Liver (tissue), 9 donors: ENCODE results near the gene GNPTAB. TPM values are rescaled to one million over a fixed set of nuclear protein-coding genes. Genes with fewer than 3 reads are reported as not detected.
A peak's percentile ranks its signal among the peaks of the same experiment; 100 is the strongest.

ENCODE experiments used
- DNase-seq: peaks from one replicate; pipeline ENCODE4 v3.0.0-alpha.2; 2017; ENCODE audit warnings: low spot score
- H3K27ac ChIP-seq, 2 donors: one replicate each; pipeline ENCODE4 v1.7.0; 2013; ENCODE audit warnings: inconsistent platforms in 2 of 2, low read length in 2 of 2, control low read depth in 1 of 2, low read depth in 1 of 2, mild to moderate bottlenecking in 1 of 2
- H3K27me3 ChIP-seq, 4 donors: one replicate each; pipeline versions ENCODE4 v1.6.1 to v1.7.0; 2013; ENCODE audit warnings: low read length in 3 of 4, inconsistent platforms in 1 of 4, mild to moderate bottlenecking in 1 of 4, moderate library complexity in 1 of 4; ENCODE audit not compliant: control insufficient read depth in 4 of 4, insufficient read depth in 4 of 4
- H3K36me3 ChIP-seq, 4 donors: one replicate each; pipeline versions ENCODE4 v1.6.1 to v1.7.0; 2013; ENCODE audit warnings: low read length in 3 of 4, mild to moderate bottlenecking in 3 of 4, low read depth in 1 of 4, moderate library complexity in 1 of 4; ENCODE audit not compliant: control insufficient read depth in 4 of 4, insufficient read depth in 3 of 4
- H3K4me1 ChIP-seq, 4 donors: one replicate each; pipeline versions ENCODE4 v1.6.1 to v1.7.0; 2013; ENCODE audit warnings: low read length in 3 of 4, mild to moderate bottlenecking in 3 of 4, moderate library complexity in 1 of 4; ENCODE audit not compliant: control insufficient read depth in 4 of 4, insufficient read depth in 4 of 4
- H3K4me3 ChIP-seq, 3 donors: one replicate each; pipeline versions ENCODE4 v1.6.1 to v1.7.0; 2013; ENCODE audit warnings: low read length in 3 of 3, control low read depth in 1 of 3, low read depth in 1 of 3, mild to moderate bottlenecking in 1 of 3
- H3K9ac ChIP-seq, 2 donors: one replicate each; pipeline ENCODE4 v1.7.0; 2013; ENCODE audit warnings: low read length in 2 of 2, mild to moderate bottlenecking in 2 of 2, moderate library complexity in 2 of 2, control low read depth in 1 of 2, low read depth in 1 of 2
- H3K9me3 ChIP-seq, 4 donors: one replicate each; pipeline versions ENCODE4 v1.6.1 to v1.7.0; 2013; ENCODE audit warnings: low read length in 3 of 4; ENCODE audit not compliant: control insufficient read depth in 4 of 4
- EGR1 ChIP-seq, 2 donors: IDR thresholded peaks; 2 replicates each; pipeline ENCODE4 v1.6.1; 2016 to 2018; ENCODE audit warnings: antibody characterized with exemption in 2 of 2, low read depth in 2 of 2
- FOXA1 ChIP-seq: IDR thresholded peaks from 2 replicates; pipeline ENCODE4 v1.6.1; 2016; ENCODE audit warnings: antibody characterized with exemption
- GABPA ChIP-seq, 2 donors: IDR thresholded peaks in 1 of 2; conservative IDR thresholded peaks in 1 of 2; 2 replicates each; pipeline ENCODE4 v1.6.1; 2016; ENCODE audit warnings: antibody characterized with exemption in 2 of 2, mild to moderate bottlenecking in 1 of 2, moderate library complexity in 1 of 2
- HNF4G ChIP-seq: IDR thresholded peaks from 2 replicates; pipeline ENCODE4 v1.6.1; 2016; ENCODE audit warnings: antibody characterized with exemption
- JUND ChIP-seq, 2 donors: IDR thresholded peaks; 2 replicates each; pipeline ENCODE4 v1.6.1; 2016; ENCODE audit warnings: antibody characterized with exemption in 2 of 2
- NR2F2 ChIP-seq: IDR thresholded peaks from 2 replicates; pipeline ENCODE4 v1.6.1; 2016; ENCODE audit warnings: antibody characterized with exemption
- RAD21 ChIP-seq, 2 donors: IDR thresholded peaks; 2 replicates each; pipeline ENCODE4 v1.6.1; 2016; ENCODE audit warnings: antibody characterized with exemption in 2 of 2, mild to moderate bottlenecking in 2 of 2
- RXRA ChIP-seq, 2 donors: IDR thresholded peaks; 2 replicates each; pipeline ENCODE4 v1.6.1; 2017 to 2018; ENCODE audit warnings: antibody characterized with exemption in 2 of 2, mild to moderate bottlenecking in 1 of 2
- SP1 ChIP-seq: IDR thresholded peaks from 2 replicates; pipeline ENCODE4 v1.6.1; 2018; ENCODE audit warnings: antibody characterized with exemption, mild to moderate bottlenecking
- TAF1 ChIP-seq: conservative IDR thresholded peaks from 2 replicates; pipeline ENCODE4 v1.6.1; 2016; ENCODE audit warnings: antibody characterized with exemption, mild to moderate bottlenecking
- YY1 ChIP-seq: IDR thresholded peaks from 2 replicates; pipeline ENCODE4 v1.6.1; 2016; ENCODE audit warnings: antibody characterized with exemption, mild to moderate bottlenecking
- WGBS: extraction: QIAGEN DNeasy Blood & Tissue Kit; methylation state at CpG from one replicate; pipeline ENCODE4 v1.1.7; 2013; 5-methylcytosine and 5-hydroxymethylcytosine counted together
- polyA plus RNA-seq, 2 donors: library from polyadenylated mRNA; stranded (reverse) in 1 of 2; unstranded in 1 of 2; fragments of 200-250 nt in 1 of 2; fragments of >200 nt in 1 of 2; fragmentation: Nextera tagmentation in 1 of 2; extraction: Ambion mirVana in 1 of 2; gene quantifications; one replicate each; pipeline versions ENCODE4 v1.2.1 to v1.2.3, GENCODE V29; 2013 to 2015
- total RNA-seq, 2 donors: library from RNA; depleted of rRNA; stranded (reverse); fragments of >200 nt; gene quantifications; one replicate each; pipeline ENCODE4 v1.2.3, GENCODE V29; 2014
- TF ChIP-seq, protein P1 (sequence below): IDR thresholded peaks from 2 replicates; pipeline ENCODE4 v1.6.1; 2016; ENCODE audit warnings: antibody characterized with exemption
- TF ChIP-seq, protein P2 (sequence below): IDR thresholded peaks from 2 replicates; pipeline ENCODE4 v1.6.1; 2016; ENCODE audit warnings: antibody characterized with exemption
- TF ChIP-seq, protein P3 (sequence below): IDR thresholded peaks from 2 replicates; pipeline ENCODE4 v1.6.1; 2016; ENCODE audit warnings: antibody characterized with exemption, mild to moderate bottlenecking
- donor health status: healthy.
- donor health status: healthy.
- donor health status: healthy.
- donor health status: healthy.
- donor health status: healthy.

Gene GNPTAB
- total and polyA plus RNA-seq, 4 donors, result 4.6 to 11.1 (median 7.7) TPM

DNA sequence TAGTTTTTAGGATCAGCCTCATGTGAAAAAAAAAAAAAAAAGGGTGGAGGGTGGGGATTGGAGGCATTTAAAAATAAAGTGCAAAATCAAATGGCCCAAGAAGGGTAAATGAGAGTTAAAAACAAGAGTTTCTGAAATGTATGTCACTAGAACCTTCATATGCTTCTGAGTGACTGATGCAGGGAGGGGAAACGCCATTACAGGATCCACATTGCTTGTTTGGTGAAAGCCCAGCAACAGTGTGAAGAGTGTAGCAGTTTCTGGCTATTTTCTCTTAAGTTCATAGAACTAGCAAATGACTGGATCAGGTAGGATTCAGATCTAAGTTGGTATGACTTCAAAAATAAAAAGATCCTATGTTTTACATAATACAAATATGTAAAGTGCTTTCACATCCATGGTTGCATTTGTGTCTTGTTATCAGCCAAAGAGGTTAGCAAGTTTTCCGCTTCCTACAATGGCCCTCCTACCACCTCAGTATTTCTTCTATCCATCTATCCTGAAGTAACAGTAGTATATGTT is 130.4 kb downstream of the GNPTAB start:
- TF ChIP-seq TAF1 (no peak), JUND (IDR thresholded peaks at IDR 0.05) (no peak), FOXA1 (no peak), HNF4G (no peak), RAD21 (IDR thresholded peaks at IDR 0.05) (no peak), YY1 (no peak), NR2F2 (no peak), EGR1 (IDR thresholded peaks at IDR 0.05; ENCODE audit: low read depth in 2 of 2) (no peak)
- TF ChIP-seq, protein P1, sequence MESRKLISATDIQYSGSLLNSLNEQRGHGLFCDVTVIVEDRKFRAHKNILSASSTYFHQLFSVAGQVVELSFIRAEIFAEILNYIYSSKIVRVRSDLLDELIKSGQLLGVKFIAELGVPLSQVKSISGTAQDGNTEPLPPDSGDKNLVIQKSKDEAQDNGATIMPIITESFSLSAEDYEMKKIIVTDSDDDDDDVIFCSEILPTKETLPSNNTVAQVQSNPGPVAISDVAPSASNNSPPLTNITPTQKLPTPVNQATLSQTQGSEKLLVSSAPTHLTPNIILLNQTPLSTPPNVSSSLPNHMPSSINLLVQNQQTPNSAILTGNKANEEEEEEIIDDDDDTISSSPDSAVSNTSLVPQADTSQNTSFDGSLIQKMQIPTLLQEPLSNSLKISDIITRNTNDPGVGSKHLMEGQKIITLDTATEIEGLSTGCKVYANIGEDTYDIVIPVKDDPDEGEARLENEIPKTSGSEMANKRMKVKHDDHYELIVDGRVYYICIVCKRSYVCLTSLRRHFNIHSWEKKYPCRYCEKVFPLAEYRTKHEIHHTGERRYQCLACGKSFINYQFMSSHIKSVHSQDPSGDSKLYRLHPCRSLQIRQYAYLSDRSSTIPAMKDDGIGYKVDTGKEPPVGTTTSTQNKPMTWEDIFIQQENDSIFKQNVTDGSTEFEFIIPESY, result no peak
- Histone ChIP-seq H3K27ac (peak overlapping the region in 1 of 2 donors; percentile 5), H3K4me1 (peaks cover 7 to 42% (median 20%) of the 10 kb centered on the region in 4 donors), H3K27me3 (no peaks in the 10 kb centered on the region), H3K9me3 (no peaks in the 10 kb centered on the region), H3K36me3 (no peaks in the 10 kb centered on the region), H3K9ac (peak overlapping the region in 1 of 2 donors; percentile 27), H3K4me3 (no peak overlapping the region)
- WGBS, result 81% methylated on average over 2 of the region's 2 CpGs
- no peak for DNase-seq

DNA sequence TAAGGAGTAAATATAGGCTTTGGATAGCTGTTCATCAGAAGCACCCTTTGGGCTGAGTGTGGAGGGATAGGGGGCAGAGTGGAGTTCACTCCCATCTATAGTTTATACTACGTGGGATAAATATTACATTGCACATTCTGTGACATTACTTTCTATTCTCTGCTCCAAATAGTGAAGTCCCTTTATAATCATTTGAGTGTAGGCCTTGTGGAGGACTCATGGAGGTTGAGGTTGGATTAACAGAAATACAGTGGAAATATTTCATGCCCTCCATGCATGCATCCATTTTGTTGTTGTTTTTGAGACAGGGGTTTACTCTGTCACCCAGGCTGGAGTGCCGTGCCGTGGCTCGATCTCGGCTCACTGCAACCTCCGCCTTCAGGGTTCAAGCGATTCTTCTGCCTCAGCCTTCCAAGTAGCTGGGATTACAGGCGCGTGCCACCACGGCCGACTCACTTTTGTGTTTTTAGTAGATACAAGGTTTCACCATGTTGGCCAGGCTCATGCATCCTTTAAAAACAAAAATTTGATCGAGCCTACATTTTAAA is 131.9 kb downstream of the GNPTAB start:
- DNase-seq, result no peak
- 35% methylated on average over 12 of the region's 12 CpGs for WGBS
- TF ChIP-seq, protein P1, result peak; percentile 6
- TF ChIP-seq RXRA (IDR thresholded peaks at IDR 0.05) (no peak), JUND (IDR thresholded peaks at IDR 0.05) (no peak), EGR1 (IDR thresholded peaks at IDR 0.05; ENCODE audit: low read depth in 2 of 2) (no peak), HNF4G (no peak), NR2F2 (no peak), GABPA (IDR thresholded peaks at IDR 0.05 in 1 of 2, conservative IDR thresholded peaks at IDR 0.05 in 1 of 2) (no peak)
- H3K9me3 ChIP-seq, result peaks cover 0 to 3% (median 0%) of the 10 kb centered on the region in 4 donors
- no peaks in the 10 kb centered on the region for H3K27me3 ChIP-seq
- no peaks in the 10 kb centered on the region for H3K36me3 ChIP-seq
- peaks cover 7 to 45% (median 21%) of the 10 kb centered on the region in 4 donors for H3K4me1 ChIP-seq
- peak overlapping the region; percentile 74 to 99 (median 89) for H3K4me3 ChIP-seq
- H3K27ac ChIP-seq, result peak overlapping the region; percentile 97 to 98
- peak overlapping the region; percentile 61 to 84 for H3K9ac ChIP-seq

DNA sequence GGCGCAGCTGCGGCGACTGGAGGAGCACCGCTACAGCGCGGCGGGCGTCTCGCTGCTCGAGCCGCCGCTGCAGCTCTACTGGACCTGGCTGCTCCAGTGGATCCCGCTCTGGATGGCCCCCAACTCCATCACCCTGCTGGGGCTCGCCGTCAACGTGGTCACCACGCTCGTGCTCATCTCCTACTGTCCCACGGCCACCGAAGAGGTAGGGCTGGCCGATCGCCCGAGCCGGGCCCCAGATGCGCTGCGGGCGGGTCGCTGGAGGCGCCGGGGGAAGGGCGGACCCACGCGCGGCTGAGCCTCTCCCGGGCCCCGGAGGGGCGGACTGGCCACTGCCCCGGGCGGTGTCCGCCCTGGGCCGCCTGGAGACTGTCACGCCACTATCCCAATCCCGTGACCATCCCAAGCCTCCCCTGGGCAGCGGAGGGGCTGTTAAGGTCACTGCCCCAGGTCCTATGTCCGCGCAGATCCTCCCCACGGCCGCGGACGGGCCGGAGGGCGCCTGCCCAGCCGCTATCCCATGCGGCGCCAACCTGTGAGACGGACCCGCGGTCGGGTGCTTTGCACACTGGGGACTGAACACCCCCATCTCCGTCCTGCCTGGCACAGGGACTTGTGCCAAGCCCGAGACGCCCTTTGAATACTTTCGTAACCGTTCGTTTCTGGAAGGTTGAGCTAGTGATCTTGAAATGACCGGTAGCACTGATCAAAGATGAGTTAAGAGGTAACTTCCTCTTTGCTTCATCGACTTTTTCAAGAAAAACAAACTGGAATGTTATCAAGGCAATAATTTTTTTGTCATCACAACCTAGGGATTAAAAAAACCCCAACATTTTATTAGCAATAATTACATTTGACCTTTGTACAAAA is 132.6 kb downstream of the GNPTAB start:
- WGBS, result under 1% methylated on average over 67 of the region's 67 CpGs
- H3K4me1 ChIP-seq, result peaks cover 4 to 40% (median 21%) of the 10 kb centered on the region in 4 donors
- TF ChIP-seq FOXA1, result no peak
- TF ChIP-seq HNF4G, result no peak
- TF ChIP-seq RAD21 (IDR thresholded peaks at IDR 0.05), result peak in 1 of 2 donors; percentile 27
- TF ChIP-seq, protein P1, result peak; percentile 26
- TF ChIP-seq, protein P2, sequence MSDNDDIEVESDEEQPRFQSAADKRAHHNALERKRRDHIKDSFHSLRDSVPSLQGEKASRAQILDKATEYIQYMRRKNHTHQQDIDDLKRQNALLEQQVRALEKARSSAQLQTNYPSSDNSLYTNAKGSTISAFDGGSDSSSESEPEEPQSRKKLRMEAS, result peak; percentile 39
- TF ChIP-seq, protein P3, sequence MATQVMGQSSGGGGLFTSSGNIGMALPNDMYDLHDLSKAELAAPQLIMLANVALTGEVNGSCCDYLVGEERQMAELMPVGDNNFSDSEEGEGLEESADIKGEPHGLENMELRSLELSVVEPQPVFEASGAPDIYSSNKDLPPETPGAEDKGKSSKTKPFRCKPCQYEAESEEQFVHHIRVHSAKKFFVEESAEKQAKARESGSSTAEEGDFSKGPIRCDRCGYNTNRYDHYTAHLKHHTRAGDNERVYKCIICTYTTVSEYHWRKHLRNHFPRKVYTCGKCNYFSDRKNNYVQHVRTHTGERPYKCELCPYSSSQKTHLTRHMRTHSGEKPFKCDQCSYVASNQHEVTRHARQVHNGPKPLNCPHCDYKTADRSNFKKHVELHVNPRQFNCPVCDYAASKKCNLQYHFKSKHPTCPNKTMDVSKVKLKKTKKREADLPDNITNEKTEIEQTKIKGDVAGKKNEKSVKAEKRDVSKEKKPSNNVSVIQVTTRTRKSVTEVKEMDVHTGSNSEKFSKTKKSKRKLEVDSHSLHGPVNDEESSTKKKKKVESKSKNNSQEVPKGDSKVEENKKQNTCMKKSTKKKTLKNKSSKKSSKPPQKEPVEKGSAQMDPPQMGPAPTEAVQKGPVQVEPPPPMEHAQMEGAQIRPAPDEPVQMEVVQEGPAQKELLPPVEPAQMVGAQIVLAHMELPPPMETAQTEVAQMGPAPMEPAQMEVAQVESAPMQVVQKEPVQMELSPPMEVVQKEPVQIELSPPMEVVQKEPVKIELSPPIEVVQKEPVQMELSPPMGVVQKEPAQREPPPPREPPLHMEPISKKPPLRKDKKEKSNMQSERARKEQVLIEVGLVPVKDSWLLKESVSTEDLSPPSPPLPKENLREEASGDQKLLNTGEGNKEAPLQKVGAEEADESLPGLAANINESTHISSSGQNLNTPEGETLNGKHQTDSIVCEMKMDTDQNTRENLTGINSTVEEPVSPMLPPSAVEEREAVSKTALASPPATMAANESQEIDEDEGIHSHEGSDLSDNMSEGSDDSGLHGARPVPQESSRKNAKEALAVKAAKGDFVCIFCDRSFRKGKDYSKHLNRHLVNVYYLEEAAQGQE, result peak; percentile 47
- peak; percentile 46 for TF ChIP-seq SP1
- TF ChIP-seq TAF1, result peak; percentile 68

More for the DNA sequence above, 132.6 kb downstream of the GNPTAB start:
- Histone ChIP-seq H3K27ac (peak overlapping the region; percentile 97 to 98), H3K9me3 (peaks cover 0 to 3% (median 0%) of the 10 kb centered on the region in 4 donors), H3K9ac (peak overlapping the region; percentile 71 to 84), H3K36me3 (no peaks in the 10 kb centered on the region), H3K27me3 (no peaks in the 10 kb centered on the region), H3K4me3 (peak overlapping the region; percentile 74 to 99 (median 89))
- peak; percentile 76 for DNase-seq
